Measurements from ENCODE around the gene KLHL22. TPM values are rescaled to one million over a fixed set of nuclear protein-coding genes. Genes with fewer than 3 reads are reported as not detected.

Gene KLHL22
- total RNA-seq, 1 experiment from 2014 or later: 14.8 TPM

DNA sequence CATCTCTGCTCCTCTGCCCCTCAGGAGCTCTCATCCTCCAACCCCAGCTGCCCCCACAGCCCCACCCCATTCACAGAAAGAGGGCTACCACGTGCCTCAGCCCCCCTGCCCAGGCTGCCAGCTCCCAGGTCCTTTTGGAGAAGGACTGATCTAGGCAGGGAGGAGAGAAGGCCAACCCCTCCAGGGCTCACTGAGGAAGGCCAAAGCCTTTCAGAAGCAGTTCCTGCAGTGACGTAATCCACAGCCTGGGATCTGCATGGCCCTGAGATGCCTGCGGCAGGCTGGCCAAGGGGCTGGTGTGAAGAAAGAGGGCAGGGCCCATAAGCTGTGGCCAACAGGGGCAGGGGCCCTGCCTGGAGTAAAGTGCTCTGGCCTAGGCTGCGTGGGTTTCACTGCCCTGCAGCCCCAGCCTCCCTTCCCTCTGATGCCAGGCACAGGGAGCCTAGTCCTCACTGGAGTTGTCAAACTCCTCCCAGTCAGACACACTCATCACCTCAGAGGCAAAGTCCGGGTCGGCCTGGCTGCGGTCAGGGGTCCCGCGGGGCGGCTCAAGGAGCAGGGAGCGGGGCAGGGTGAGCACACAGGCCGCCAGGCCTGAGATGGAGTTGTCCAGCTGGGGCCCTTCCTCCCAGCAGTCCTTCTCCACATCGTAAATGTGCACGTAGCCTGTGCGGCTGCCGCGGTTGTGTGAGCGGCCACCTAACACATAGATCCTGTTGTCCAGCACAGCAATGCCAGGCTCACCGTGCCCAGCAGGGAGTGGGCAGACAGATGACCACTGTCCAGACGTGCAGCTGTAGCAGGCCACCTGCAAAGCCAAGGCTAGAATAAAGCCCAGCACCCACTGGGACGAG lies 53.7 kb downstream of the KLHL22 start:
- intact Hi-C loops (cut with micrococcal nuclease): no loop called here
- no peak overlapping the region for H2AFZ ChIP-seq (ENCODE audit: low read length)
- no peaks in the 10 kb centered on the region for H3K9me3 ChIP-seq (ENCODE audit: low read length)
- ChIA-PET CTCF (no interaction called here), POLR2A (ENCODE audit: unreplicated experiment) (no interaction called here)
- ATAC-seq (no peak), DNase-seq (no peak)
- H3K4me2 ChIP-seq (ENCODE audit: low read length): no peak overlapping the region
- no peaks in the 10 kb centered on the region for H3F3A ChIP-seq (ENCODE audit: low read length, unreplicated experiment)
- no peaks in the 10 kb centered on the region for H3K9me2 ChIP-seq (replicated peaks; ENCODE audit: low read length)
- no TSS peak for BruUV-seq (replicated peaks)
- no peaks in the 10 kb centered on the region for H3K36me3 ChIP-seq (ENCODE audit: low read depth, low read length)
- H3K79me2 ChIP-seq (ENCODE audit: low read length): no peaks in the 10 kb centered on the region
- 0 out of 2 replicates have a peak, but pooled peaks cover 4% of the 10 kb centered on the region for H3K4me1 ChIP-seq (ENCODE audit: insufficient read depth, low read length)
- TF ChIP-seq EZH2 (IDR thresholded peaks at IDR 0.05; ENCODE audit: low read length, unreplicated experiment) (no peak), CTCF (conservative IDR thresholded peaks at IDR 0.05; ENCODE audit: low read depth, low read length) (no peak), EZH2phosphoT487 (IDR thresholded peaks at IDR 0.05; ENCODE audit: borderline replicate concordance, low read length) (no peak)
- no peak overlapping the region for H3K9ac ChIP-seq (ENCODE audit: low read length)
- 0 out of 2 replicates have a peak, but pooled peaks cover under 1% of the 10 kb centered on the region for H3K27me3 ChIP-seq (ENCODE audit: low read length)
- no peak overlapping the region for H3K4me3 ChIP-seq (ENCODE audit: low read length)
- H4K20me1 ChIP-seq (ENCODE audit: low read length): no peaks in the 10 kb centered on the region
- no peak overlapping the region for H3K27ac ChIP-seq (ENCODE audit: low read length)

DNA sequence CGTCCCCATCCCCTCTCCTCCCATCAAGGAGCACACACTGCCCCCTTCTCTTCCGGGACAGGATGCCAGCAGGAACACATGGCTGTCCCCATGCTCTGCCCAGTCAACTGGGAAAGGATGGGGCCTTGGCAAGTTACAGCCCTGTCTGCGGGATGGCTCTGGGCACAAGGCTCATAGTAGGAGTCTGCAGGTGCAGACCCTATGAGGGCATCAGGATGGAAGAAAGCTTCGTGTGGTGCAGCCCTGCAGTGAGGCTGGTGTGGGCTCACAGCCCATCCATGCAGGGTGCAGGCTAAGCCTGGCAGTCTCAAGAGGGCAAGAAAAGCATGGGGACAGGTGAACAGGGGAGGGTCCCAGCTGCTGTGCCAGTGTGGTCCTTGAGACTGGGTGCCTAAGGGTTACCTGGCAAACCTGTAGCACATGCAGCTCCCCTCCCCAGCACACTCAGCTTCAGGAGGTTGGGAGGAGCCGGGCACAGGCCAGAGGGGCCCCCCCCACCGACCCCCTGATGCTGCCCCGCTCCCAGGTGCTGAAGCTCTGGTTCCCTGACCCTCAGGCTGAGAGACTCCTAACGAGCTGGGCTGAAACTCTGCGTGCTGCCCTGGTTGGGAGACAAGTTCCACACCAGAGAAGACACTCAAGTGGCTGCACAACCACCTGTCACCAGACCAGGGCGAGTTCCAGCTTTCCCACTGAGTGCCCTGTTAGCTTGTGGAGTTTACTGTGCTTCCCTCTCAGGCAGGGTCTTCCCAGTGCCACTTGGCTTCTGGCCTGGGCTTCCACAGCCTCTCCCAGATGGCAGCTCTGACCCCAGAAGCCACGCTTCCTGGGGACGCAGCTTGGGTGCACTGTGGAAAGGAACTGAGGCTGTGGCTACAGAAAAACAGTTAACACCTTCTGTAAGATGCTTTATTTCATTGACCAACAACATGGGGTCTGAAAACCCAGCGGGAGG lies 54.7 kb downstream of the KLHL22 start:
- DNase-seq (no peak), ATAC-seq (no peak)
- H3K27ac ChIP-seq (ENCODE audit: low read length): no peak overlapping the region
- no peak overlapping the region for H2AFZ ChIP-seq (ENCODE audit: low read length)
- no peaks in the 10 kb centered on the region for H3K9me3 ChIP-seq (ENCODE audit: low read length)
- H3K79me2 ChIP-seq (ENCODE audit: low read length): no peaks in the 10 kb centered on the region
- H3F3A ChIP-seq (ENCODE audit: low read length, unreplicated experiment): no peaks in the 10 kb centered on the region
- no peaks in the 10 kb centered on the region for H3K36me3 ChIP-seq (ENCODE audit: low read depth, low read length)
- POLR2A ChIA-PET (ENCODE audit: unreplicated experiment): no interaction called here
- BruUV-seq (replicated peaks): no TSS peak
- H3K4me3 ChIP-seq (ENCODE audit: low read length): no peak overlapping the region
- no peaks in the 10 kb centered on the region for H4K20me1 ChIP-seq (ENCODE audit: low read length)
- H3K27me3 ChIP-seq (ENCODE audit: low read length): peaks cover 4% of the 10 kb centered on the region; the same call in 1 of the 2 replicates
- no peak for TF ChIP-seq EZH2 (IDR thresholded peaks at IDR 0.05; ENCODE audit: low read length, unreplicated experiment)
- no peak for TF ChIP-seq CTCF (conservative IDR thresholded peaks at IDR 0.05; ENCODE audit: low read depth, low read length)
- TF ChIP-seq EZH2phosphoT487 (IDR thresholded peaks at IDR 0.05; ENCODE audit: borderline replicate concordance, low read length): no peak
- no peak overlapping the region for H3K9ac ChIP-seq (ENCODE audit: low read length)
- CTCF ChIA-PET: no interaction called here
- 0 out of 2 replicates have a peak, but pooled peaks cover 4% of the 10 kb centered on the region for H3K4me1 ChIP-seq (ENCODE audit: insufficient read depth, low read length)
- no peaks in the 10 kb centered on the region for H3K9me2 ChIP-seq (replicated peaks; ENCODE audit: low read length)
- H3K4me2 ChIP-seq (ENCODE audit: low read length): no peak overlapping the region
- intact Hi-C loops (cut with micrococcal nuclease): no loop called here

Measured in PC-3 (cell line).